B cell (primary cell): ENCODE data around the gene ATP8B3. TPM values are rescaled to one million over a fixed set of nuclear protein-coding genes. Genes with fewer than 3 reads are reported as not detected.

Experiments
- ATAC-seq: fragments of 200-7000 bp; cut with Tn5 transposase; one replicate; pipeline ENCODE4 v1.10.0; 2021; ENCODE audit warnings: low read depth, mild to moderate bottlenecking, moderate number of reproducible peaks, moderate library complexity
- CTCF ChIA-PET: fragments of 350-600 bp; sonication (Branson Sonifier 250); formaldehyde crosslinking; loops from one replicate; lab custom pipeline; 2021; ENCODE audit warnings: antibody characterized with exemption, inconsistent platforms; lab: Charles Lee
- POLR2A ChIA-PET: fragments of 350-600 bp; sonication (Branson Sonifier 250); formaldehyde crosslinking; loops from one replicate; lab custom pipeline; 2021; ENCODE audit warnings: antibody characterized with exemption; lab: Charles Lee
- DNase-seq: peaks from one replicate; pipeline ENCODE4 v3.0.0; 2013
- H2AFZ ChIP-seq: 2 replicates; pipeline ENCODE4 v1.6.1; 2012; ENCODE audit warnings: mild to moderate bottlenecking, low read depth, low read length; ENCODE audit not compliant: insufficient read depth, poor library complexity, severe bottlenecking
- H3K27ac ChIP-seq, 2 donors: 1 replicate in 1 of 2; 2 replicates in 1 of 2; pipeline ENCODE4 v1.5.1; 2012 to 2013; ENCODE audit warnings: low read length in 2 of 2, mild to moderate bottlenecking in 2 of 2, moderate library complexity in 1 of 2
- H3K27me3 ChIP-seq, 4 experiments: fragments of 200-600 bp in 1 of 4; sonication (generic) in 1 of 4; replicated peaks in 1 of 4; 1 replicate in 2 of 4; 2 replicates in 2 of 4; pipeline versions ENCODE4 v1.6.1 to v1.7.0; 2013 to 2016; ENCODE audit warnings: low read length in 3 of 4, mild to moderate bottlenecking in 2 of 4, mixed read lengths in 1 of 4, moderate library complexity in 1 of 4; ENCODE audit not compliant: insufficient read depth in 4 of 4, control insufficient read depth in 3 of 4; ENCODE audit errors: control extremely low read depth in 1 of 4
- H3K36me3 ChIP-seq, 2 experiments: replicated peaks in 1 of 2; 1 replicate in 1 of 2; 2 replicates in 1 of 2; pipeline versions ENCODE4 v1.6.1 to v1.7.1; 2013; ENCODE audit warnings: low read length in 1 of 2; ENCODE audit not compliant: insufficient read depth in 2 of 2, control insufficient read depth in 1 of 2; ENCODE audit errors: control extremely low read depth in 1 of 2, extremely low read depth in 1 of 2
- H3K4me1 ChIP-seq, 2 donors: fragments of 200-600 bp in 1 of 2; sonication (generic) in 1 of 2; 1 replicate in 1 of 2; 2 replicates in 1 of 2; pipeline versions ENCODE4 v1.5.1 to v1.6.1; 2013 to 2017; ENCODE audit warnings: low read length in 2 of 2; ENCODE audit not compliant: control insufficient read depth in 2 of 2, insufficient read depth in 2 of 2
- H3K4me2 ChIP-seq: replicated peaks from 2 replicates; pipeline ENCODE3; 2012; ENCODE audit warnings: mild to moderate bottlenecking, low read depth, low read length; ENCODE audit not compliant: poor library complexity, severe bottlenecking
- H3K4me3 ChIP-seq, 5 experiments: fragments of 200-600 bp in 1 of 5; sonication (generic) in 1 of 5; 1 replicate in 3 of 5; 2 replicates in 2 of 5; pipeline versions ENCODE4 v1.5.1 to v1.7.0; 2011 to 2016; ENCODE audit warnings: low read length in 4 of 5, mild to moderate bottlenecking in 4 of 5, low read depth in 2 of 5, control low read depth in 1 of 5, moderate library complexity in 1 of 5; ENCODE audit not compliant: insufficient read depth in 1 of 5; ENCODE audit errors: control extremely low read depth in 1 of 5, extremely low read depth in 1 of 5
- H3K79me2 ChIP-seq: fragments of 200-600 bp; sonication (generic); one replicate; pipeline ENCODE4 v1.6.0; 2016; ENCODE audit warnings: low read length; ENCODE audit not compliant: control insufficient read depth, insufficient read depth
- H3K9ac ChIP-seq: fragments of 200-600 bp; sonication (generic); 2 replicates; pipeline ENCODE4 v1.6.1; 2017; ENCODE audit warnings: mild to moderate bottlenecking, low read length, moderate library complexity
- H3K9me3 ChIP-seq, 3 donors: one replicate each; pipeline versions ENCODE4 v1.6.1 to v1.7.1; 2013; ENCODE audit warnings: low read length in 2 of 3; ENCODE audit not compliant: control insufficient read depth in 2 of 3, insufficient read depth in 1 of 3; ENCODE audit errors: control extremely low read depth in 1 of 3
- H4K20me1 ChIP-seq: 2 replicates; pipeline ENCODE4 v1.6.0; 2012; ENCODE audit warnings: mild to moderate bottlenecking, low read length; ENCODE audit not compliant: insufficient read depth, control insufficient read depth, poor library complexity, severe bottlenecking
- H3K27ac Mint-ChIP-seq: one replicate; pipeline ENCODE4 v1.8.0; 2021; ENCODE audit warnings: mixed read lengths
- H3K27me3 Mint-ChIP-seq: one replicate; pipeline ENCODE4 v1.8.0; 2021; ENCODE audit warnings: mixed read lengths
- H3K4me1 Mint-ChIP-seq: one replicate; pipeline ENCODE4 v1.8.0; 2021; ENCODE audit warnings: mixed read lengths
- H3K4me3 Mint-ChIP-seq: one replicate; pipeline ENCODE4 v1.8.0; 2021; ENCODE audit warnings: mixed read lengths
- H3K9me3 Mint-ChIP-seq: one replicate; pipeline ENCODE4 v1.8.0; 2022; ENCODE audit warnings: mixed read lengths; ENCODE audit not compliant: insufficient read depth
- EZH2 ChIP-seq: IDR thresholded peaks from 2 replicates; pipeline ENCODE4 v1.6.1; 2012; ENCODE audit warnings: borderline replicate concordance, low read depth, mild to moderate bottlenecking, moderate library complexity, low read length; ENCODE audit not compliant: insufficient read depth, poor library complexity, severe bottlenecking
- WGBS: methylation state at CpG from one replicate; pipeline ENCODE4 v1.1.5; 2013; ENCODE audit warnings: missing lambda C conversion rate; ENCODE audit not compliant: insufficient coverage; 5-methylcytosine and 5-hydroxymethylcytosine counted together
- intact Hi-C: fragments of 100-400 bp; cut with micrococcal nuclease; formaldehyde crosslinking; loops from one replicate; pipeline ENCODE4 v1.10.0; 2022
- polyA plus RNA-seq: library from polyadenylated mRNA; depleted of rRNA; stranded (reverse); fragments of >200 nt; gene quantifications from 2 replicates; pipeline ENCODE4 v1.2.3, GENCODE V29; 2012
- total RNA-seq, 2 donors: library from RNA; stranded (reverse); fragments of 120-200 nt in 1 of 2; gene quantifications; 1 replicate in 1 of 2; 2 replicates in 1 of 2; pipeline versions ENCODE4 v1.2.3 to v1.2.4, GENCODE V29; 2013 to 2022
- TF ChIP-seq, protein P1 (sequence below): fragments of 200-600 bp; IDR thresholded peaks from one replicate; pipeline ENCODE4 v1.8.0; 2022; ENCODE audit warnings: antibody characterized with exemption, mild to moderate bottlenecking

The ATP8B3 gene
- total and polyA plus RNA-seq, 2 donors (not counting 1 experiment from before 2014, with no cell fraction given): 0.89 to 5.1 TPM

GRCh38 chr19:1854039-1854541 lies 42.0 kb upstream of the ATP8B3 start:
- H2AFZ ChIP-seq: no peak overlapping the region
- Mint-ChIP-seq H3K9me3 (no peaks in the 10 kb centered on the region), H3K27ac (no peak overlapping the region), H3K4me3 (peak overlapping the region; percentile 66), H3K27me3 (no peaks in the 10 kb centered on the region), H3K4me1 (peaks cover 67% of the 10 kb centered on the region)
- H3K4me2 ChIP-seq: peak overlapping the region; percentile 79
- WGBS: 83% methylated on average over 11 of the region's 16 CpGs
- TF ChIP-seq, protein P1, sequence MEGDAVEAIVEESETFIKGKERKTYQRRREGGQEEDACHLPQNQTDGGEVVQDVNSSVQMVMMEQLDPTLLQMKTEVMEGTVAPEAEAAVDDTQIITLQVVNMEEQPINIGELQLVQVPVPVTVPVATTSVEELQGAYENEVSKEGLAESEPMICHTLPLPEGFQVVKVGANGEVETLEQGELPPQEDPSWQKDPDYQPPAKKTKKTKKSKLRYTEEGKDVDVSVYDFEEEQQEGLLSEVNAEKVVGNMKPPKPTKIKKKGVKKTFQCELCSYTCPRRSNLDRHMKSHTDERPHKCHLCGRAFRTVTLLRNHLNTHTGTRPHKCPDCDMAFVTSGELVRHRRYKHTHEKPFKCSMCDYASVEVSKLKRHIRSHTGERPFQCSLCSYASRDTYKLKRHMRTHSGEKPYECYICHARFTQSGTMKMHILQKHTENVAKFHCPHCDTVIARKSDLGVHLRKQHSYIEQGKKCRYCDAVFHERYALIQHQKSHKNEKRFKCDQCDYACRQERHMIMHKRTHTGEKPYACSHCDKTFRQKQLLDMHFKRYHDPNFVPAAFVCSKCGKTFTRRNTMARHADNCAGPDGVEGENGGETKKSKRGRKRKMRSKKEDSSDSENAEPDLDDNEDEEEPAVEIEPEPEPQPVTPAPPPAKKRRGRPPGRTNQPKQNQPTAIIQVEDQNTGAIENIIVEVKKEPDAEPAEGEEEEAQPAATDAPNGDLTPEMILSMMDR: no peak
- no peak for TF ChIP-seq EZH2
- H3K9ac ChIP-seq: no peak overlapping the region
- H3K4me3 ChIP-seq: no peak overlapping the region
- no peak for ATAC-seq
- intact Hi-C loops: no loop called here
- H3K27ac ChIP-seq: peak overlapping the region in 1 of 2 donors; percentile 18
- peaks cover 73% of the 10 kb centered on the region for H4K20me1 ChIP-seq
- POLR2A ChIA-PET: interaction anchor here (1.1 kb wide), 1 partner anchor 43 kb away, joined by 4 read pairs; no protein-coding TSS in a partner anchor
- CTCF ChIA-PET: interaction anchor here (0.5 kb wide), 1 partner anchor 21 kb away, joined by 8 read pairs; no protein-coding TSS in a partner anchor
- DNase-seq: no peak
- H3K36me3 ChIP-seq: peaks cover 0 to 4% of the 10 kb centered on the region in 2 experiments
- H3K79me2 ChIP-seq: peaks cover 64% of the 10 kb centered on the region
- H3K4me1 ChIP-seq: peaks cover 67 to 81% of the 10 kb centered on the region in 2 donors
- H3K9me3 ChIP-seq: no peaks in the 10 kb centered on the region
- no peaks in the 10 kb centered on the region for H3K27me3 ChIP-seq

DNA sequence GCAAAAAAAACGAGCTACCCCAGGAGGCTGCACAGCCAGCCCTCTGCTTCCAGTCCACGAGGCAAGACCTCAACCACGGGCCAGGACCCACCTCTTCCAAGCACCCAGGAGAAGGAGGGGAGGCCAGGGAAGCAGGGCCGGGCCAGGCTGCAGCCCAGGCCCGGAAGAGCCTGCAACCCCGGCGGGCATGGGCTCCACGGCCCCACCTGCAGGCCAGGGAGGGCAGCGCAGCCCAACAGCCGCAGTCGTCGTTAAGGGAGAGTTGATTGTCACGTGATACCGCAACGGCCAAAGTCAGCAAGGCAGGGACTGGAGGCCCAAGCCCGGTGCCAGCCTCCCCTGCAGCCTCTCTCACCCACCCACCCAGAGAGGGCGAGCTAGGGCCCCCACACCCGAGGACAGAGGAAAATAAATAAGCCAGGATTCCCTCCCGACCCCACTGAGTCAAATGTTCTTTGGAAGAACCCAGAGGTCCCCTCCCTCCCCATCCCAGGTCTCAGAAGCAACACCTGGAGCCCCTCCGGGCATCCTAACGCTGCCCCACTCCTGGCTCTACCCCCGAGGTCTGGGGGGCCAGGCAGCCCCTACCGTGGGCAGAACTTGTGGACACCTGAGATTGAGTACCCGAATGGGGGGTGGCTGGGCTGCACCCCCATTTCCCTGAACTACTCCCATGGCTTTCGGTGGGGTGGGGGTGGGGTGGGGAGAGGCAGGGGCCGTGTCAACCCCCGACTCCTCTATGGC lies 41.4 kb upstream of the ATP8B3 start:
- Histone ChIP-seq H3K4me2 (peak overlapping the region; percentile 79), H2AFZ (no peak overlapping the region), H3K4me1 (peaks cover 66 to 81% of the 10 kb centered on the region in 2 donors), H3K27ac (peak overlapping the region in 1 of 2 donors; percentile 18), H3K9me3 (no peaks in the 10 kb centered on the region), H3K79me2 (peaks cover 64% of the 10 kb centered on the region), H3K36me3 (peaks cover 0 to 4% of the 10 kb centered on the region in 2 experiments), H4K20me1 (peaks cover 67% of the 10 kb centered on the region), H3K4me3 (no peak overlapping the region), H3K27me3 (no peaks in the 10 kb centered on the region), H3K9ac (no peak overlapping the region)
- peak; percentile 86 for DNase-seq
- no peak for TF ChIP-seq EZH2
- TF ChIP-seq, protein P1: peak; percentile 91
- H3K27ac Mint-ChIP-seq: peak overlapping the region; percentile 91
- WGBS: 15% methylated on average over 20 of the region's 27 CpGs
- no peaks in the 10 kb centered on the region for H3K9me3 Mint-ChIP-seq
- no peaks in the 10 kb centered on the region for H3K27me3 Mint-ChIP-seq
- peak overlapping the region; percentile 73 for H3K4me3 Mint-ChIP-seq
- H3K4me1 Mint-ChIP-seq: peaks cover 66% of the 10 kb centered on the region
- ChIA-PET POLR2A (interaction anchor here (0.7 kb wide), 2 partner anchors 21 to 398 kb away, joined by 3 to 5 read pairs; no protein-coding TSS in a partner anchor), CTCF (interaction anchor here (0.5 kb wide), 1 partner anchor 21 kb away, joined by 8 read pairs; no protein-coding TSS in a partner anchor)
- intact Hi-C loops: no loop called here
- peak; percentile 38 for ATAC-seq
